H9 (cell line): ENCODE data around the gene WIPI1. TPM values are rescaled to one million over a fixed set of nuclear protein-coding genes. Genes with fewer than 3 reads are reported as not detected.
A peak's percentile ranks its signal among the peaks of the same experiment; 100 is the strongest.

Source experiments
- DNase-seq: peaks from one replicate; pipeline ENCODE4 v3.0.0-alpha.2; 2017
- H2AFZ ChIP-seq: one replicate; pipeline ENCODE4 v1.6.1; 2013; ENCODE audit warnings: mild to moderate bottlenecking, low read length, control low read depth, moderate library complexity
- H2AK5ac ChIP-seq: 2 replicates; pipeline ENCODE4 v1.6.1; 2013; ENCODE audit warnings: low read length, control low read depth, mixed read lengths; ENCODE audit not compliant: insufficient read length
- H2BK120ac ChIP-seq: one replicate; pipeline ENCODE4 v1.6.1; 2013; ENCODE audit warnings: low read depth, mild to moderate bottlenecking, low read length, control low read depth, inconsistent platforms; ENCODE audit not compliant: poor library complexity, severe bottlenecking
- H2BK12ac ChIP-seq: 2 replicates; pipeline ENCODE4 v1.6.1; 2013; ENCODE audit warnings: low read length, control low read depth, mixed read lengths, low read depth; ENCODE audit not compliant: insufficient read length
- H2BK15ac ChIP-seq: 2 replicates; pipeline ENCODE4 v1.6.1; 2013; ENCODE audit warnings: low read depth, low read length, control low read depth
- H2BK20ac ChIP-seq: one replicate; pipeline ENCODE4 v1.6.1; 2013; ENCODE audit warnings: low read depth, mild to moderate bottlenecking, low read length, control low read depth, inconsistent platforms; ENCODE audit not compliant: poor library complexity, severe bottlenecking
- H2BK5ac ChIP-seq: 2 replicates; pipeline ENCODE4 v1.6.1; 2013; ENCODE audit warnings: low read length, control low read depth, mixed read lengths; ENCODE audit not compliant: insufficient read length
- H3K14ac ChIP-seq: 2 replicates; pipeline ENCODE4 v1.6.1; 2013; ENCODE audit warnings: low read length, control low read depth; ENCODE audit not compliant: insufficient read depth
- H3K18ac ChIP-seq: 2 replicates; pipeline ENCODE4 v1.6.1; 2013; ENCODE audit warnings: low read depth, mild to moderate bottlenecking, mixed read lengths, low read length, control low read depth; ENCODE audit not compliant: insufficient read length
- H3K23ac ChIP-seq: 2 replicates; pipeline ENCODE4 v1.6.1; 2013; ENCODE audit warnings: low read length, control low read depth, mixed read lengths, low read depth; ENCODE audit not compliant: insufficient read length
- H3K23me2 ChIP-seq: 2 replicates; pipeline ENCODE4 v1.6.1; 2013; ENCODE audit warnings: low read depth, mild to moderate bottlenecking, mixed read lengths, low read length, control low read depth; ENCODE audit not compliant: insufficient read length, poor library complexity, severe bottlenecking
- H3K27ac ChIP-seq: 2 replicates; pipeline ENCODE4 v1.5.1; 2013; ENCODE audit warnings: low read length, control low read depth, mixed read lengths, low read depth; ENCODE audit not compliant: insufficient read length
- H3K27me3 ChIP-seq: 2 replicates; pipeline ENCODE4 v1.6.1; 2013; ENCODE audit warnings: low read length, control low read depth, inconsistent platforms; ENCODE audit not compliant: insufficient read depth
- H3K4ac ChIP-seq: 2 replicates; pipeline ENCODE4 v1.6.1; 2013; ENCODE audit warnings: low read depth, mild to moderate bottlenecking, control low read depth, inconsistent platforms, low read length, moderate library complexity
- H3K4me1 ChIP-seq: 2 replicates; pipeline ENCODE4 v1.6.1; 2013; ENCODE audit warnings: low read length, control low read depth, inconsistent platforms; ENCODE audit not compliant: insufficient read depth
- H3K4me2 ChIP-seq: 2 replicates; pipeline ENCODE4 v1.6.1; 2013; ENCODE audit warnings: low read length, control low read depth, mixed read lengths; ENCODE audit not compliant: insufficient read length, insufficient read depth
- H3K56ac ChIP-seq: 2 replicates; pipeline ENCODE4 v1.6.1; 2013; ENCODE audit warnings: low read depth, mild to moderate bottlenecking, mixed read lengths, low read length, control low read depth; ENCODE audit not compliant: insufficient read length
- H3K79me1 ChIP-seq: 2 replicates; pipeline ENCODE4 v1.6.1; 2013; ENCODE audit warnings: low read depth, mild to moderate bottlenecking, moderate library complexity, low read length, control low read depth, inconsistent platforms; ENCODE audit not compliant: insufficient read depth, poor library complexity, severe bottlenecking
- H3K79me2 ChIP-seq: 2 replicates; pipeline ENCODE4 v1.6.1; 2013; ENCODE audit warnings: low read length, control low read depth, inconsistent platforms; ENCODE audit not compliant: insufficient read depth
- H3K9ac ChIP-seq: 2 replicates; pipeline ENCODE4 v1.6.1; 2013; ENCODE audit warnings: low read length, control low read depth, mixed read lengths; ENCODE audit not compliant: insufficient read length; ENCODE audit errors: extremely low read depth
- H3K9me3 ChIP-seq: one replicate; pipeline ENCODE4 v1.6.1; 2013; ENCODE audit warnings: low read depth, low read length, inconsistent platforms; ENCODE audit not compliant: control insufficient read depth
- H3T11ph ChIP-seq: one replicate; pipeline ENCODE4 v1.6.1; 2013; ENCODE audit warnings: mild to moderate bottlenecking, low read length, control low read depth, inconsistent platforms
- H4K20me1 ChIP-seq: one replicate; pipeline ENCODE4 v1.6.1; 2013; ENCODE audit not compliant: control insufficient read depth, insufficient read length, insufficient read depth
- H4K5ac ChIP-seq: 2 replicates; pipeline ENCODE4 v1.6.1; 2013; ENCODE audit warnings: low read depth, mild to moderate bottlenecking, mixed read lengths, low read length, control low read depth; ENCODE audit not compliant: insufficient read length
- H4K8ac ChIP-seq: replicated peaks from 2 replicates; pipeline ENCODE4 v1.6.1; 2013; ENCODE audit warnings: low read length, control low read depth, mixed read lengths, low read depth; ENCODE audit not compliant: insufficient read length
- H4K91ac ChIP-seq: 2 replicates; pipeline ENCODE4 v1.6.1; 2013; ENCODE audit warnings: low read depth, mild to moderate bottlenecking, moderate library complexity, mixed read lengths, low read length, control low read depth; ENCODE audit not compliant: insufficient read length
- H3K27ac Mint-ChIP-seq, 3 experiments: 2 replicates in 2 of 3; 3 replicates in 1 of 3; pipeline ENCODE4 v1.8.0; 2020 to 2021; ENCODE audit warnings: mixed read lengths in 3 of 3, mild to moderate bottlenecking in 1 of 3, moderate library complexity in 1 of 3
- H3K27me3 Mint-ChIP-seq: 2 replicates; pipeline ENCODE4 v1.8.0; 2021; ENCODE audit warnings: low read depth, mild to moderate bottlenecking, moderate library complexity, mixed read lengths
- H3K36me3 Mint-ChIP-seq, 3 experiments: 2 replicates in 2 of 3; 3 replicates in 1 of 3; pipeline ENCODE4 v1.8.0; 2020 to 2021; ENCODE audit warnings: low read depth in 3 of 3, mixed read lengths in 3 of 3; ENCODE audit not compliant: insufficient read depth in 1 of 3
- H3K4me1 Mint-ChIP-seq, 2 experiments: 2 replicates each; pipeline ENCODE4 v1.8.0; 2020; ENCODE audit warnings: mixed read lengths in 2 of 2
- H3K4me3 Mint-ChIP-seq, 2 experiments: 2 replicates in 1 of 2; 3 replicates in 1 of 2; pipeline ENCODE4 v1.8.0; 2020 to 2021; ENCODE audit warnings: mild to moderate bottlenecking in 2 of 2, mixed read lengths in 2 of 2, moderate library complexity in 1 of 2
- H3K9me3 Mint-ChIP-seq, 2 experiments: 2 replicates in 1 of 2; 3 replicates in 1 of 2; pipeline ENCODE4 v1.8.0; 2020; ENCODE audit warnings: mild to moderate bottlenecking in 2 of 2, mixed read lengths in 2 of 2, moderate library complexity in 1 of 2
- CTCF ChIP-seq: fragments of 200-600 bp; sonication (generic); conservative IDR thresholded peaks from 3 replicates; pipeline ENCODE4 v1.8.0; 2021; ENCODE audit warnings: antibody characterized with exemption, mild to moderate bottlenecking
- WGBS: extraction: QIAGEN DNeasy Blood & Tissue Kit; methylation state at CpG from one replicate; pipeline ENCODE4 v1.1.7; 2013; ENCODE audit warnings: missing lambda C conversion rate, low lambda C conversion rate, mixed read lengths; ENCODE audit not compliant: insufficient read length; ENCODE audit errors: extremely low coverage; 5-methylcytosine and 5-hydroxymethylcytosine counted together
- total RNA-seq: library from RNA; stranded (reverse); gene quantifications from 2 replicates; pipeline ENCODE4 v1.2.1, GENCODE V29; 2021

Gene WIPI1
- total RNA-seq, 1 experiment from 2014 or later = 15.4 TPM

GRCh38 chr17:68457539-68458259 is 403 bp upstream of the WIPI1 start:
- H4K91ac ChIP-seq = no peak overlapping the region
- no peak overlapping the region for H3K18ac ChIP-seq
- no peaks in the 10 kb centered on the region; a peak in 1 of 7 replicates for H3K36me3 Mint-ChIP-seq
- H3K9me3 Mint-ChIP-seq = no peaks in the 10 kb centered on the region
- H4K5ac ChIP-seq = no peak overlapping the region
- no peak overlapping the region for H2BK12ac ChIP-seq
- H3K27ac ChIP-seq = no peak overlapping the region
- no peaks in the 10 kb centered on the region for H4K20me1 ChIP-seq
- no peak overlapping the region for H2BK20ac ChIP-seq
- no peaks in the 10 kb centered on the region for H3K9me3 ChIP-seq
- H3K23ac ChIP-seq = no peak overlapping the region
- H3K27ac Mint-ChIP-seq = no peak overlapping the region
- no peak overlapping the region for H3T11ph ChIP-seq
- no peak overlapping the region for H3K14ac ChIP-seq
- H3K56ac ChIP-seq = no peak overlapping the region
- peaks cover 38% of the 10 kb centered on the region in 2 experiments for H3K4me1 Mint-ChIP-seq
- H2AFZ ChIP-seq = no peak overlapping the region
- peak overlapping the region; percentile 71 to 87 for H3K4me3 Mint-ChIP-seq
- no peak overlapping the region for H2BK15ac ChIP-seq
- H3K79me2 ChIP-seq = no peaks in the 10 kb centered on the region
- peaks cover 3% of the 10 kb centered on the region for H3K23me2 ChIP-seq
- H3K4me1 ChIP-seq = peaks cover 8% of the 10 kb centered on the region; the same call in 1 of the 2 replicates
- no CpG with 5 or more reads among the region's 54 CpGs for WGBS
- peaks cover 3% of the 10 kb centered on the region; the same call in 1 of the 2 replicates for H3K27me3 Mint-ChIP-seq
- H2AK5ac ChIP-seq = no peak overlapping the region
- H3K4ac ChIP-seq = no peak overlapping the region
- H2BK5ac ChIP-seq = no peak overlapping the region
- H2BK120ac ChIP-seq = no peak overlapping the region
- no peak overlapping the region for H4K8ac ChIP-seq
- peak; percentile 100 for DNase-seq
- H3K4me2 ChIP-seq = peak overlapping the region; percentile 65
- H3K27me3 ChIP-seq = no peaks in the 10 kb centered on the region
- no peaks in the 10 kb centered on the region for H3K79me1 ChIP-seq
- TF ChIP-seq CTCF = 0 out of 3 replicates have a peak, but pooled peaks have one; percentile 13
- H3K9ac ChIP-seq = no peak overlapping the region
